T-cell (primary cell): ENCODE results near the gene SLC38A11. TPM values are rescaled to one million over a fixed set of nuclear protein-coding genes. Genes with fewer than 3 reads are reported as not detected.
"Not testable (repeated sequence)": the region's sequence is repeated elsewhere in the genome, so short reads cannot be mapped to it uniquely, and the experiment has no call there.

Source experiments
- ATAC-seq, 4 experiments: fragments of 200-7000 bp in 3 of 4; fragments of 150-1000 bp in 1 of 4; cut with Tn5 transposase; replicated peaks in 1 of 4; 1 replicate in 3 of 4; 2 replicates in 1 of 4; pipeline ENCODE4 v1.10.0; 2021; ENCODE audit warnings: moderate library complexity in 3 of 4, mild to moderate bottlenecking in 2 of 4, moderate number of reproducible peaks in 1 of 4
- CTCF ChIA-PET, 2 donors: fragments of 300-600 bp; sonication (Branson Sonifier 250); formaldehyde crosslinking; loops; one replicate each; lab custom pipeline; 2022; ENCODE audit warnings: antibody characterized with exemption in 2 of 2; lab: Charles Lee
- POLR2A ChIA-PET, 2 donors: fragments of 300-600 bp; sonication (Branson Sonifier 250); formaldehyde crosslinking; loops; one replicate each; lab custom pipeline; 2022; ENCODE audit warnings: antibody characterized with exemption in 2 of 2; lab: Charles Lee
- DNase-seq, 35 experiments: peaks; one replicate each; pipeline versions ENCODE4 v3.0.0 to v3.0.0-alpha.2; 2013 to 2023
- H3K27ac ChIP-seq: one replicate; pipeline ENCODE4 v1.5.1; 2013; ENCODE audit warnings: low read length
- H3K27me3 ChIP-seq, 2 experiments: replicated peaks in 1 of 2; 1 replicate in 1 of 2; 2 replicates in 1 of 2; pipeline versions ENCODE4 v1.6.1 to v1.7.0; 2013; ENCODE audit warnings: low read length in 1 of 2, mixed read lengths in 1 of 2; ENCODE audit not compliant: control insufficient read depth in 2 of 2, insufficient read depth in 2 of 2; ENCODE audit errors: extremely low read depth in 1 of 2
- H3K36me3 ChIP-seq, 2 donors: 1 replicate in 1 of 2; 2 replicates in 1 of 2; pipeline versions ENCODE4 v1.6.1 to v1.7.0; 2013; ENCODE audit warnings: low read length in 1 of 2; ENCODE audit not compliant: control insufficient read depth in 2 of 2, insufficient read depth in 1 of 2; ENCODE audit errors: extremely low read depth in 1 of 2
- H3K4me1 ChIP-seq, 2 experiments: 1 replicate in 1 of 2; 2 replicates in 1 of 2; pipeline versions ENCODE4 v1.6.1 to v1.7.0; 2013; ENCODE audit warnings: low read length in 2 of 2, mixed read lengths in 1 of 2; ENCODE audit not compliant: insufficient read depth in 2 of 2, control insufficient read depth in 1 of 2; ENCODE audit errors: extremely low read depth in 1 of 2
- H3K4me3 ChIP-seq, 2 donors: 1 replicate in 1 of 2; 2 replicates in 1 of 2; pipeline versions ENCODE4 v1.5.1 to v1.7.0; 2013; ENCODE audit warnings: mild to moderate bottlenecking in 2 of 2, low read length in 1 of 2, moderate library complexity in 1 of 2; ENCODE audit not compliant: control insufficient read depth in 1 of 2; ENCODE audit errors: extremely low read depth in 1 of 2
- H3K9me3 ChIP-seq: 2 replicates; pipeline ENCODE4 v1.7.0; 2013
- H3K27ac Mint-ChIP-seq, 2 donors: one replicate each; pipeline ENCODE4 v1.8.0; 2020 to 2021; ENCODE audit warnings: mild to moderate bottlenecking in 2 of 2, mixed read lengths in 2 of 2
- H3K27me3 Mint-ChIP-seq, 2 donors: one replicate each; pipeline ENCODE4 v1.8.0; 2021 to 2022; ENCODE audit warnings: mixed read lengths in 2 of 2
- H3K36me3 Mint-ChIP-seq: one replicate; pipeline ENCODE4 v1.8.0; 2021; ENCODE audit warnings: mixed read lengths
- H3K4me1 Mint-ChIP-seq, 3 donors: one replicate each; pipeline ENCODE4 v1.8.0; 2020 to 2022; ENCODE audit warnings: mixed read lengths in 3 of 3, mild to moderate bottlenecking in 1 of 3
- H3K4me3 Mint-ChIP-seq, 3 donors: one replicate each; pipeline ENCODE4 v1.8.0; 2020 to 2022; ENCODE audit warnings: mild to moderate bottlenecking in 3 of 3, mixed read lengths in 3 of 3, moderate library complexity in 3 of 3
- H3K9me3 Mint-ChIP-seq, 3 donors: one replicate each; pipeline ENCODE4 v1.8.0; 2020 to 2022; ENCODE audit warnings: mixed read lengths in 3 of 3
- WGBS: methylation state at CpG from one replicate; pipeline ENCODE4 v1.1.5; 2013; ENCODE audit warnings: missing lambda C conversion rate; ENCODE audit not compliant: insufficient coverage; 5-methylcytosine and 5-hydroxymethylcytosine counted together
- total RNA-seq, 35 experiments: library from RNA in 6 of 35; stranded (reverse) in 6 of 35; fragments of 120-200 nt in 1 of 35; gene quantifications; one replicate each; pipeline versions ENCODE4 v1.2.1 to v1.2.4 and lab custom pipeline; 2013 to 2026

Gene SLC38A11
- total RNA-seq, 5 donors from 2014 or later (not counting 1 experiment from before 2014, with no cell fraction given) = 0.38 to 0.72 TPM; not detected in 3

- no peaks in the 10 kb centered on the region for H3K27me3 ChIP-seq
- H3K27ac ChIP-seq = no peak overlapping the region
- Mint-ChIP-seq H3K4me3 (no peak overlapping the region), H3K9me3 (no peaks in the 10 kb centered on the region), H3K27me3 (no peaks in the 10 kb centered on the region), H3K27ac (no peak overlapping the region), H3K4me1 (no peaks in the 10 kb centered on the region), H3K36me3 (no peaks in the 10 kb centered on the region)
- no peaks in the 10 kb centered on the region for H3K4me1 ChIP-seq
- no peaks in the 10 kb centered on the region for H3K9me3 ChIP-seq
- no CpG with 5 or more reads among the region's 2 CpGs for WGBS
- ATAC-seq = no peak
- ChIA-PET POLR2A (no interaction called here), CTCF (no interaction called here)
- no peak for DNase-seq
- no peaks in the 10 kb centered on the region for H3K36me3 ChIP-seq
- H3K4me3 ChIP-seq = no peak overlapping the region
Measured at GRCh38 chr2:164871404-164871803, 83.9 kb downstream of the SLC38A11 start.

- no peak for ATAC-seq
- H3K27ac Mint-ChIP-seq = no peak overlapping the region
- H3K27me3 ChIP-seq = no peaks in the 10 kb centered on the region
- no peak overlapping the region for H3K4me3 Mint-ChIP-seq
- H3K36me3 ChIP-seq = no peaks in the 10 kb centered on the region
- no peaks in the 10 kb centered on the region for H3K36me3 Mint-ChIP-seq
- H3K27me3 Mint-ChIP-seq = peaks cover 0 to 3% of the 10 kb centered on the region in 2 donors
- ChIA-PET CTCF (no interaction called here), POLR2A (no interaction called here)
- no peak overlapping the region for H3K4me3 ChIP-seq
- no peak for DNase-seq
- H3K9me3 Mint-ChIP-seq = no peaks in the 10 kb centered on the region
- H3K4me1 Mint-ChIP-seq = no peaks in the 10 kb centered on the region
- no peaks in the 10 kb centered on the region for H3K9me3 ChIP-seq
- no peaks in the 10 kb centered on the region for H3K4me1 ChIP-seq
- no peak overlapping the region for H3K27ac ChIP-seq
Measured at GRCh38 chr2:164869420-164869772, 85.9 kb downstream of the SLC38A11 start.

- CTCF ChIA-PET = no interaction called here
- Mint-ChIP-seq H3K27ac (no peak overlapping the region), H3K9me3 (no peaks in the 10 kb centered on the region), H3K27me3 (peaks cover 0 to 3% of the 10 kb centered on the region in 2 donors), H3K36me3 (no peaks in the 10 kb centered on the region), H3K4me1 (no peaks in the 10 kb centered on the region), H3K4me3 (no peak overlapping the region)
- no peaks in the 10 kb centered on the region for H3K36me3 ChIP-seq
- DNase-seq (no peak), ATAC-seq (no peak)
- WGBS = 63% methylated on average over 2 of the region's 5 CpGs
- POLR2A ChIA-PET = no interaction called here
- H3K4me1 ChIP-seq = no peaks in the 10 kb centered on the region
- no peaks in the 10 kb centered on the region for H3K27me3 ChIP-seq
- H3K4me3 ChIP-seq = no peak overlapping the region
- H3K9me3 ChIP-seq = no peaks in the 10 kb centered on the region
- no peak overlapping the region for H3K27ac ChIP-seq
Measured at GRCh38 chr2:164868563-164869419, 86.5 kb downstream of the SLC38A11 start.

GRCh38 chr2:164867779-164868397 is 87.4 kb downstream of the SLC38A11 start:
- Histone ChIP-seq H3K27me3 (no peaks in the 10 kb centered on the region), H3K36me3 (no peaks in the 10 kb centered on the region), H3K9me3 (no peaks in the 10 kb centered on the region), H3K4me1 (no peaks in the 10 kb centered on the region), H3K4me3 (no peak overlapping the region), H3K27ac (no peak overlapping the region)
- WGBS = no CpG with 5 or more reads among the region's 3 CpGs
- POLR2A ChIA-PET = no interaction called here
- DNase-seq (no peak), ATAC-seq (no peak)
- Mint-ChIP-seq H3K36me3 (no peaks in the 10 kb centered on the region), H3K9me3 (no peaks in the 10 kb centered on the region), H3K4me1 (no peaks in the 10 kb centered on the region), H3K27me3 (peaks cover 0 to 3% of the 10 kb centered on the region in 2 donors), H3K4me3 (no peak overlapping the region), H3K27ac (no peak overlapping the region)
- CTCF ChIA-PET = no interaction called here

GRCh38 chr2:164866381-164866780 is 88.9 kb downstream of the SLC38A11 start:
- ATAC-seq, DNase-seq, H3K27me3 Mint-ChIP-seq, H3K9me3 Mint-ChIP-seq, H3K36me3 ChIP-seq, H3K4me3 Mint-ChIP-seq, H3K4me1 ChIP-seq, H3K27ac ChIP-seq, CTCF ChIA-PET, H3K9me3 ChIP-seq, H3K36me3 Mint-ChIP-seq, H3K4me1 Mint-ChIP-seq, H3K27ac Mint-ChIP-seq, H3K27me3 ChIP-seq, H3K4me3 ChIP-seq: not testable (repeated sequence)
- POLR2A ChIA-PET = interaction anchor here in 1 of 2 donors (0.7 kb wide), 1 partner anchor 38 kb away, joined by 5 read pairs; no protein-coding TSS in a partner anchor
- no CpG with 5 or more reads among the region's 1 CpG for WGBS

DNA sequence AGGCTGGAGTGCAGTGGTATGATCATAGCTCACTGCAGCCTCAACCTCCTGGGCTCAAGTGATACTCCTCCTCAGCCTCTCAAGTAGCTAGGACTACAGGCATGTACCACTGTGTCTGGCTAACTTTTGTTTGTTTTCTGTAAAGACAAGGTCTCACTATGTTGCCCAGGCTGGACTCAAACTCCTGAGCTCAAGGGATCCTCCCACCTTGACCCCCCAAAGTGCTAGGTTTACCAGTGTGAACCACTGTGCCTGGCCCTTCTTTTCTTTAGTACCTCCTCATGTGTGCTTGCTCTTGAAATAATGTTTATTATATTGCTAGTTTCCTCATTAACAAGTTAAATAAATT is 94.7 kb downstream of the SLC38A11 start:
- Mint-ChIP-seq H3K4me1 (no peaks in the 10 kb centered on the region), H3K36me3 (no peaks in the 10 kb centered on the region), H3K4me3 (no peak overlapping the region), H3K27ac (no peak overlapping the region), H3K27me3 (peaks cover 0 to 7% of the 10 kb centered on the region in 2 donors), H3K9me3 (peaks cover 0 to 6% (median 4%) of the 10 kb centered on the region in 3 donors)
- Histone ChIP-seq H3K36me3 (no peaks in the 10 kb centered on the region), H3K4me3 (no peak overlapping the region), H3K27me3 (no peaks in the 10 kb centered on the region), H3K27ac (no peak overlapping the region), H3K4me1 (no peaks in the 10 kb centered on the region), H3K9me3 (no peaks in the 10 kb centered on the region)
- ChIA-PET POLR2A (no interaction called here), CTCF (interaction anchor here in 1 of 2 donors (0.7 kb wide), 1 partner anchor 134 kb away, joined by 3 read pairs; no protein-coding TSS in a partner anchor)
- ATAC-seq = no peak
- DNase-seq = no peak
